ENCODE results near the gene PLA2G4B.

GRCh38 chr15:41872166-41872747 is 33.6 kb downstream of the PLA2G4B start:
- TF ChIP-seq CTCF (IDR thresholded peaks at IDR 0.05): no peak
- TF ChIP-seq ZFX (IDR thresholded peaks at IDR 0.05; ENCODE audit: borderline replicate concordance): no peak

All from 22Rv1 (cell line).